GM12891 (cell line): ENCODE results near the gene LRRC10B.

Experiments
- POLR2A ChIP-seq: IDR thresholded peaks from 2 replicates; pipeline ENCODE4 v1.6.1; 2011; ENCODE audit warnings: low read depth, low read length, control low read depth
- POLR2AphosphoS5 ChIP-seq: IDR thresholded peaks from 2 replicates; pipeline ENCODE4 v1.6.1; 2011; ENCODE audit warnings: low read depth, low read length, control low read depth
- TAF1 ChIP-seq: IDR thresholded peaks from 2 replicates; pipeline ENCODE4 v1.6.1; 2011; ENCODE audit warnings: low read depth, low read length, control low read depth

DNA sequence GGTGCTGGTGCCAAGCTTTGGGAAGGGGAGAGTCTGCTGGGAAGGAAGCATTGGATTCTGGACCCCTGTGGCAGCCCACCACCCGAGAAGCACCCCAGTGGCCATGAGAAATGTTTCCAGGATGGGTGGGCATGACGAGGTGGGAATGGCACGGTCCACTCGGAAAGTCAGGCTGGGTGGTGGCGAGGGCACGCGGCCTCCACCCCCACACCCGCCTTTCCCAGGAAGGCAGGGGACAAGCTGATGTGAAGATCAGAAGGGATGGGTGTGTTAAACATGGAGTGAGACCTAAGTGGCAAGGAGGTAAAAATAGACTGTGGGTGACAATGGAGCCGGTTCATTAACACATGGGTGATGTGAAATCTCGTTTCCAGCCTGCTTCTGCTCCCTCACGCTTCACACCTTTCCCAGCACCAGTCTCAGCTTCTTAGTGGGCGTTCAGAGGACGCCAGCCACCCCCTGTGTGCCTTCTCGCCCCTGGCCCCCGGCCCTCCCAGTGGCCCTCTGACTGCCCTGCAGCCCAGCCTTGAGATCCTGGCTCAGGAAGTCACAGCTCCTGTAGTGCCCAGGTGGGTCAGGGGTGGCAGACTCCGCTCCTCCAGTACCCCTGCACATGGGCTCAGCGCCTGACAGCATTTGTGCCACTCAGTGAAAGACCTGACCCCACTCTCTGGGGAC lies 27.6 kb downstream of the LRRC10B start:
- TF ChIP-seq POLR2A = no peak
- no peak for TF ChIP-seq POLR2AphosphoS5
- TF ChIP-seq TAF1 = no peak
